HepG2 (cell line): ENCODE measurements around the gene PLSCR2. TPM values are rescaled to one million over a fixed set of nuclear protein-coding genes. Genes with fewer than 3 reads are reported as not detected.

Experiments
- ATAC-seq: fragments of 200-7000 bp; cut with Tn5 transposase; 3 replicates; pipeline ENCODE4 v1.9.1; 2020; ENCODE audit warnings: mild to moderate bottlenecking, moderate library complexity
- BruUV-seq: library from RNA; stranded (reverse); fragments of 400-500 nt; replicated peaks from 2 replicates; lab custom pipeline; 2021; lab: Mats Ljungman, UMichigan
- CTCF ChIA-PET: fragments of 300-600 bp; formaldehyde crosslinking; extraction: SDS; loops from one replicate; lab custom pipeline; 2021; ENCODE audit warnings: low total read pairs, inconsistent platforms, low intra/inter-chr PET ratio; lab: Yijun Ruan, JAX
- POLR2A ChIA-PET: fragments of 350-600 bp; sonication (Branson Sonifier 250); formaldehyde crosslinking; loops from one replicate; lab custom pipeline; 2020; ENCODE audit warnings: antibody characterized with exemption, inconsistent platforms; lab: Yijun Ruan, JAX
- DNase-seq: peaks from one replicate; pipeline ENCODE4 v3.0.0-alpha.2; 2015; ENCODE audit warnings: low spot score
- FAIRE-seq: peaks from 3 replicates; lab custom pipeline; 2011; peaks lifted over from hg19 to GRCh38; lab: Jason Lieb, UNC
- H2AFZ ChIP-seq: one replicate; pipeline ENCODE4 v1.6.1; 2011; ENCODE audit warnings: low read length, inconsistent platforms
- H3K27ac ChIP-seq: fragments of 300-600 bp; 3 replicates; pipeline ENCODE4 v1.8.0; 2011; ENCODE audit warnings: mixed run types, mild to moderate bottlenecking, mixed read lengths, low read length, inconsistent platforms; ENCODE audit not compliant: insufficient read depth; ENCODE audit errors: extremely low read length
- H3K27me3 ChIP-seq, 2 experiments: fragments of 200-600 bp in 1 of 2; 2 replicates in 1 of 2; 3 replicates in 1 of 2; pipeline versions ENCODE4 v1.6.0 to v1.8.0; 2011; ENCODE audit warnings: low read length in 2 of 2, mild to moderate bottlenecking in 2 of 2, moderate library complexity in 2 of 2, inconsistent platforms in 1 of 2; ENCODE audit not compliant: insufficient read depth in 2 of 2, control insufficient read depth in 1 of 2
- H3K36me3 ChIP-seq, 2 experiments: fragments of 200-600 bp in 1 of 2; replicated peaks in 1 of 2; 2 replicates in 1 of 2; 3 replicates in 1 of 2; pipeline versions ENCODE4 v1.5.1 to v1.8.0; 2011; ENCODE audit warnings: low read length in 2 of 2, inconsistent platforms in 1 of 2; ENCODE audit not compliant: insufficient read depth in 2 of 2, control insufficient read depth in 1 of 2
- H3K4me1 ChIP-seq: 2 replicates; pipeline ENCODE4 v1.5.1; 2012; ENCODE audit warnings: low read length, inconsistent platforms; ENCODE audit not compliant: insufficient read depth
- H3K4me2 ChIP-seq: 2 replicates; pipeline ENCODE4 v1.6.0; 2011; ENCODE audit warnings: low read depth, low read length, inconsistent platforms
- H3K4me3 ChIP-seq, 3 experiments: fragments of 200-600 bp in 1 of 3; sonication (generic), shearing (Covaris generic) in 1 of 3; replicated peaks in 1 of 3; 2 replicates each; pipeline ENCODE4 v1.5.1; 2011 to 2016; ENCODE audit warnings: low read length in 3 of 3, inconsistent platforms in 2 of 3, low read depth in 2 of 3, mild to moderate bottlenecking in 2 of 3, control low read depth in 1 of 3, mixed read lengths in 1 of 3; ENCODE audit not compliant: insufficient read depth in 1 of 3
- H3K79me2 ChIP-seq: one replicate; pipeline ENCODE4 v1.6.1; 2011; ENCODE audit warnings: low read length, inconsistent platforms; ENCODE audit not compliant: insufficient read depth
- H3K9ac ChIP-seq: 2 replicates; pipeline ENCODE4 v1.6.0; 2011; ENCODE audit warnings: mild to moderate bottlenecking, low read depth, low read length, inconsistent platforms; ENCODE audit not compliant: insufficient read depth
- H3K9me3 ChIP-seq: 2 replicates; pipeline ENCODE4 v1.5.1; 2012; ENCODE audit warnings: mild to moderate bottlenecking, low read length
- H4K20me1 ChIP-seq: 2 replicates; pipeline ENCODE4 v1.6.0; 2011; ENCODE audit warnings: inconsistent platforms, mild to moderate bottlenecking, low read length, moderate library complexity; ENCODE audit not compliant: insufficient read depth
- KMT2A ChIP-seq: sonication (generic); formaldehyde crosslinking; IDR thresholded peaks from 2 replicates; pipeline ENCODE4 v1.4.0; 2020; ENCODE audit warnings: missing genetic modification reagents
- TMF1 ChIP-seq: sonication (generic); formaldehyde crosslinking; IDR thresholded peaks from 2 replicates; pipeline ENCODE4 v1.8.1; 2022; ENCODE audit warnings: low read depth, missing genetic modification reagents
- ZFP36L1 ChIP-seq: sonication (generic); formaldehyde crosslinking; IDR thresholded peaks from 2 replicates; pipeline ENCODE4 v1.8.0; 2022; ENCODE audit warnings: mild to moderate bottlenecking, missing genetic modification reagents, moderate library complexity
- ZFX ChIP-seq: sonication (generic); formaldehyde crosslinking; IDR thresholded peaks from 2 replicates; pipeline ENCODE4 v1.4.0; 2020; ENCODE audit warnings: mild to moderate bottlenecking, low read depth, missing genetic modification reagents, moderate library complexity
- ZNF101 ChIP-seq: sonication (generic); formaldehyde crosslinking; IDR thresholded peaks from 2 replicates; pipeline ENCODE4 v1.4.0; 2020; ENCODE audit warnings: mild to moderate bottlenecking, low read depth, missing genetic modification reagents, borderline replicate concordance
- ZNF253 ChIP-seq: sonication (generic); formaldehyde crosslinking; IDR thresholded peaks from 2 replicates; pipeline ENCODE4 v1.8.0; 2022; ENCODE audit warnings: mild to moderate bottlenecking, missing genetic modification reagents, borderline replicate concordance
- ZNF546 ChIP-seq: sonication (generic); formaldehyde crosslinking; conservative IDR thresholded peaks from 2 replicates; pipeline ENCODE4 v1.8.1; 2023; ENCODE audit warnings: mild to moderate bottlenecking, missing genetic modification reagents
- ZNF549 ChIP-seq: sonication (generic); formaldehyde crosslinking; IDR thresholded peaks from 2 replicates; pipeline ENCODE4 v1.5.0; 2020; ENCODE audit warnings: missing genetic modification reagents
- ZNF724P ChIP-seq: sonication (generic); formaldehyde crosslinking; IDR thresholded peaks from 2 replicates; pipeline ENCODE4 v1.8.0; 2022; ENCODE audit warnings: missing genetic modification reagents, borderline replicate concordance
- WGBS: methylation state at CpG from one replicate; pipeline ENCODE4 v1.1.6; 2017; ENCODE audit warnings: low lambda C conversion rate; 5-methylcytosine and 5-hydroxymethylcytosine counted together
- in situ Hi-C: cut with HindIII; loops from 2 replicates; pipeline ENCODE4 v1.10.0; 2017; ENCODE audit warnings: low pct_unique_long_range_greater_than_20kb; ENCODE audit not compliant: extremely low pct_ligation_motif_present
- intact Hi-C: fragments of 100-400 bp; cut with micrococcal nuclease; formaldehyde crosslinking; loops from one replicate; pipeline ENCODE4 v1.10.0; 2022; ENCODE audit not compliant: unreplicated experiment
- polyA plus RNA-seq, 8 experiments: library from polyadenylated mRNA; depleted of rRNA in 3 of 8; stranded (reverse) in 7 of 8; unstranded in 1 of 8; fragments of >200 nt; fragmentation: Illumina TruSeq in 4 of 8; extraction: Trizol in 4 of 8; gene quantifications; 2 replicates each; pipeline versions ENCODE4 v1.2.1 to v1.2.3, GENCODE V29; 2011 to 2016; ENCODE audit warnings: low read depth in 4 of 8, missing spikeins in 1 of 8, mixed read lengths in 1 of 8; ENCODE audit not compliant: insufficient read depth in 1 of 8
- total RNA-seq, 5 experiments: library from RNA; depleted of rRNA; stranded (reverse); fragments of >200 nt; fragmentation: Illumina TruSeq; extraction: Trizol; gene quantifications; 2 replicates each; pipeline ENCODE4 v1.2.3, GENCODE V29; 2016; ENCODE audit warnings: low read depth in 1 of 5
- TF ChIP-seq, protein P1 (sequence below): sonication (generic); formaldehyde crosslinking; IDR thresholded peaks from 2 replicates; pipeline ENCODE4 v1.5.0; 2020; ENCODE audit warnings: mild to moderate bottlenecking, low read depth, missing genetic modification reagents, borderline replicate concordance
- TF ChIP-seq, protein P2 (sequence below): sonication (generic); formaldehyde crosslinking; IDR thresholded peaks from 2 replicates; pipeline ENCODE4 v1.8.0; 2022; ENCODE audit warnings: missing genetic modification reagents, mild to moderate bottlenecking, inconsistent platforms, borderline replicate concordance

The PLSCR2 gene
- total and polyA plus RNA-seq, 2 of the 13 experiments (the other 11 are each of a cell fraction or from before 2014, with no cell fraction given) = not detected

DNA sequence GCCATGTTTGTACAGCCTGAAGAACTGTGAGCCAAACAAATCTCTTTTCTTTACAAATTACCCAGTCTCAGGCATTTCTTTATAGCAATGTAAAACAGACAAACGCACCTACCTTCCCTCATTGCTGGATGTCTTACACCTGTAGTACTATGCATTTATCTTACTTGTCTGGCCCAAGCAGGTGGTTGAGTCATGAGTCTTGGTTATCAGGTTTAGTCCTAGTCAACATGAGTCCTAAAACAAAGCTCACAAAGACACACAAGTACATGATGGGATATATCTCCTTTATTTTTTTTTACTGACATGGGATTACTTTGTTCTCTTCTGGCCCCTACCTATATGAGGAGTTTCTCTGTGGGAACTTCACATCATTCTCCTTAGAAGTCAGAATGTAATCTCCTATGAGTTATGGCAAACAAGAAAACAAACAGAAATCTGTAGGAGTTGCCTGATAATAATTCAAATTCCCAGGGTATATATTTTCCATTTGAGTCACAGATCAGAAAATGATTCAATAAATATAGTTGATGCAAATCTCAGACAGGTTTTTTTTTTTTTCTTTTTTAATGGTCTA lies 33.6 kb upstream of the PLSCR2 start:
- no peaks in the 10 kb centered on the region for H4K20me1 ChIP-seq
- no peak for TF ChIP-seq ZNF253 (CRISPR knock-in tag)
- TF ChIP-seq ZNF101 (CRISPR knock-in tag) = no peak
- no peak for TF ChIP-seq ZNF546 (CRISPR knock-in tag)
- TF ChIP-seq ZFX (CRISPR knock-in tag) = no peak
- TF ChIP-seq ZFP36L1 (CRISPR knock-in tag) = no peak
- TF ChIP-seq ZNF724P = no peak
- TF ChIP-seq, protein P1, sequence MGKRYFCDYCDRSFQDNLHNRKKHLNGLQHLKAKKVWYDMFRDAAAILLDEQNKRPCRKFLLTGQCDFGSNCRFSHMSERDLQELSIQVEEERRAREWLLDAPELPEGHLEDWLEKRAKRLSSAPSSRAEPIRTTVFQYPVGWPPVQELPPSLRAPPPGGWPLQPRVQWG (CRISPR knock-in tag) = no peak
- TF ChIP-seq TMF1 (CRISPR knock-in tag) = no peak
- TF ChIP-seq KMT2A = no peak
- TF ChIP-seq, protein P2, sequence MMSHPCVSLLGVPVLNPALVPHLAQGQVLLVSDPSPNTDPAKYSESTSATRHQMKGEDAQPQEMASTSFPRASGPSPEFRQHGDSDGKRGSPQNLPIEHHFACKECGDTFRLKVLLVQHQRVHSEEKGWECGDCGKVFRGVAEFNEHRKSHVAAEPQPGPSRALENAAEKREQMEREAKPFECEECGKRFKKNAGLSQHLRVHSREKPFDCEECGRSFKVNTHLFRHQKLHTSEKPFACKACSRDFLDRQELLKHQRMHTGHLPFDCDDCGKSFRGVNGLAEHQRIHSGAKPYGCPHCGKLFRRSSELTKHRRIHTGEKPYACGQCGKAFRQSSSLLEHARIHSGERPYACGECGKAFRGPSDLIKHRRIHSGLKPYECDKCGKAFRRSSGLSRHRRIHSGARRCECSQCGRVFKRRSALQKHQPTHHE = no peak
- TF ChIP-seq ZNF549 (CRISPR knock-in tag) = no peak
- ChIA-PET POLR2A (no interaction called here), CTCF (no interaction called here)
- no peaks in the 10 kb centered on the region for H3K79me2 ChIP-seq
- no peaks in the 10 kb centered on the region for H3K9me3 ChIP-seq
- FAIRE-seq (no peak), DNase-seq (no peak), ATAC-seq (no peak)
- 16% methylated on average over 1 of the region's 1 CpG for WGBS
- intact Hi-C loops = loop anchor here (5.0 kb wide), 1 partner anchor 74 kb away; no protein-coding TSS in a partner anchor
- in situ Hi-C loops = no loop called here
- H3K27me3 ChIP-seq = no peaks in the 10 kb centered on the region
- no peak overlapping the region for H3K27ac ChIP-seq
- peaks cover 11% of the 10 kb centered on the region for H3K4me1 ChIP-seq
- no peaks in the 10 kb centered on the region for H3K36me3 ChIP-seq
- no peak overlapping the region for H3K9ac ChIP-seq
- no peak overlapping the region for H3K4me3 ChIP-seq
- H3K4me2 ChIP-seq = no peak overlapping the region
- no TSS peak for BruUV-seq
- no peak overlapping the region for H2AFZ ChIP-seq
